Breast epithelium (tissue), 3 donors: ENCODE data around the gene FPR2.

Source experiments
- POLR2A ChIP-seq: fragments of 450-650 bp; IDR thresholded peaks from one replicate; pipeline ENCODE4 v1.6.1; 2016; ENCODE audit warnings: antibody characterized with exemption, mild to moderate bottlenecking, moderate library complexity
- POLR2AphosphoS5 ChIP-seq, 3 donors: sonication (generic); formaldehyde crosslinking; IDR thresholded peaks; one replicate each; pipeline ENCODE4 v1.6.1; 2017; ENCODE audit warnings: antibody characterized with exemption in 3 of 3
- TF ChIP-seq, protein P1 (sequence below), 3 donors: fragments of 450-650 bp; IDR thresholded peaks; one replicate each; pipeline ENCODE4 v1.5.1; 2016 to 2017; ENCODE audit warnings: antibody characterized with exemption in 3 of 3, mild to moderate bottlenecking in 3 of 3, moderate library complexity in 3 of 3

- TF ChIP-seq, protein P1, sequence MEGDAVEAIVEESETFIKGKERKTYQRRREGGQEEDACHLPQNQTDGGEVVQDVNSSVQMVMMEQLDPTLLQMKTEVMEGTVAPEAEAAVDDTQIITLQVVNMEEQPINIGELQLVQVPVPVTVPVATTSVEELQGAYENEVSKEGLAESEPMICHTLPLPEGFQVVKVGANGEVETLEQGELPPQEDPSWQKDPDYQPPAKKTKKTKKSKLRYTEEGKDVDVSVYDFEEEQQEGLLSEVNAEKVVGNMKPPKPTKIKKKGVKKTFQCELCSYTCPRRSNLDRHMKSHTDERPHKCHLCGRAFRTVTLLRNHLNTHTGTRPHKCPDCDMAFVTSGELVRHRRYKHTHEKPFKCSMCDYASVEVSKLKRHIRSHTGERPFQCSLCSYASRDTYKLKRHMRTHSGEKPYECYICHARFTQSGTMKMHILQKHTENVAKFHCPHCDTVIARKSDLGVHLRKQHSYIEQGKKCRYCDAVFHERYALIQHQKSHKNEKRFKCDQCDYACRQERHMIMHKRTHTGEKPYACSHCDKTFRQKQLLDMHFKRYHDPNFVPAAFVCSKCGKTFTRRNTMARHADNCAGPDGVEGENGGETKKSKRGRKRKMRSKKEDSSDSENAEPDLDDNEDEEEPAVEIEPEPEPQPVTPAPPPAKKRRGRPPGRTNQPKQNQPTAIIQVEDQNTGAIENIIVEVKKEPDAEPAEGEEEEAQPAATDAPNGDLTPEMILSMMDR (IDR thresholded peaks at IDR 0.05), result no peak
- TF ChIP-seq POLR2AphosphoS5 (IDR thresholded peaks at IDR 0.05) (no peak), POLR2A (no peak)
Observed at GRCh38 chr19:51724543-51724942, 36.4 kb upstream of the FPR2 start.
